ENCODE data around the gene TMEM37. TPM values are rescaled to one million over a fixed set of nuclear protein-coding genes. Genes with fewer than 3 reads are reported as not detected.
A peak's percentile ranks its signal among the peaks of the same experiment; 100 is the strongest.

TMEM37 gene
- polyA plus RNA-seq, 1 donor = 11.1 TPM

DNA sequence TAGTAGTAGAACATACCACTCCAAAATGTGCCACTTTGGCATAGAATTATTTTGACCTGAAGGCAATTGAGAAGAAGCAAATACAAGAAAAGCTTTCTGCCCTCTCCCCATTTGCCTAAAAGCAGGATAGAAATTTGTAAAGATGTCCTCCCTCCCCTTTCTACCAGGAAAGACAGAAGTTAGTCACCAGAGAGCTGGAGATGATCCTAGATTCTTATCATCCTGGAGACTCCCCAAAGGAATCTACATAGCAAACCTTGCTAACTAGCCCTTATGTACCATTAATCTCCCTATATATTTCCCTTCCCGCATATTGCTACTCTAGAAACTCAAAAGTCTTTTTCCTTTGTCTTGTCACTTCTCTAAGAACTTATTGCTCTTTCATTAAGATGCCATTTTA lies 12.6 kb upstream of the TMEM37 start:
- DNase-seq = no peak

DNA sequence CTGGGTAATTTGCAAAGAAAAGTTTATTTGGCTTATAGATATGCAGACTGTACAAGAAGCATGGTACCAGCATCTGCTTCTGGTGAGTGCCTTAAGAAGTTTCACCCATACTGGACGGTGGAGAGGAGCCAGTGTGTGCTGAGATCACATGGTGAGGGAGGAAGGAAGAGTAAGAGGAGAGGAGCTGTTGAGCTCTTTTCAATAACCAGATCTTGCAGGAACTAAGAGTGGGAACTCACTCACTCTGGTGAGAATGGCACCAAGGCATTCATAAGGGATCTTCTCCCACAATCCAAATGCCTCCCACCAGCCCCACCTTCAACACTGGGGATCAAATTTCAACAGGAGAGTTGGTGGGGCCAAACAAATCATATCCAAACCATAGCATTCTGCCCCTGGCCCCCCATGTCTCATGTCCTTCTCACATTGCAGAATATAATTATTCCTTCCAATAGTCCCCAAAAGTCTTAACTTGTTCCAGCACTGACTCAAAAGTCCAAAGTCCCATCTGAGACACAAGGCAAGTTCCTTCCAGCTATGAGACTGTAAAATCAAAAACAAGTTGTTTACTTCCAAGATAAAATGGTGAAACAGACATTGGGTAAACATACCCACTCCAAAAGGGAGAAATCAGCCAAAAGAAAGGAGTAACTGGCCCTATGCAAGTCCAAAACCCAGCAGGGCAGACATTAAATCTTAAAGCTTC lies 11.7 kb upstream of the TMEM37 start:
- no peak for DNase-seq

DNA sequence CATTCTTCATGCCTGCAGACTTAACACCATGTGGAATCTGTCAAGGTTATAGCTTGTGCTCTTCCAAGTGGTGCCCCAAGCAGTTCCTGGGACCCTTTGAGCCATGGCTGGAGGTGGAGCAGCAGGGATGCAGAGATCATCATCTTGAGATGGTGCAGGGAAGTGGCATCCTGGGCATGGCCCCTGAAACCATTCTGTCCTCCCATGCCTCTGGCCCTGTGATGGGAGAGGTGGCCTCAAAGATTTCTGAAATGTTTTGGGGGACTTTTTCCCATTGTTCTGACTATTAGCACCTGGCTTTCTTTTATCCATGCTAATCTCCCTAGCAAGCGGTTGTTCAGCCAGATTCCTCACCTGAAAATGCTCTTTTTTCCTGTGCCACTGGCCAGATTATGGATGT lies 10.3 kb upstream of the TMEM37 start:
- no peak for DNase-seq

- DNase-seq = no peak
These were observed 9.9 kb upstream of the TMEM37 start for GRCh38 chr2:119421741-119422140.

DNA sequence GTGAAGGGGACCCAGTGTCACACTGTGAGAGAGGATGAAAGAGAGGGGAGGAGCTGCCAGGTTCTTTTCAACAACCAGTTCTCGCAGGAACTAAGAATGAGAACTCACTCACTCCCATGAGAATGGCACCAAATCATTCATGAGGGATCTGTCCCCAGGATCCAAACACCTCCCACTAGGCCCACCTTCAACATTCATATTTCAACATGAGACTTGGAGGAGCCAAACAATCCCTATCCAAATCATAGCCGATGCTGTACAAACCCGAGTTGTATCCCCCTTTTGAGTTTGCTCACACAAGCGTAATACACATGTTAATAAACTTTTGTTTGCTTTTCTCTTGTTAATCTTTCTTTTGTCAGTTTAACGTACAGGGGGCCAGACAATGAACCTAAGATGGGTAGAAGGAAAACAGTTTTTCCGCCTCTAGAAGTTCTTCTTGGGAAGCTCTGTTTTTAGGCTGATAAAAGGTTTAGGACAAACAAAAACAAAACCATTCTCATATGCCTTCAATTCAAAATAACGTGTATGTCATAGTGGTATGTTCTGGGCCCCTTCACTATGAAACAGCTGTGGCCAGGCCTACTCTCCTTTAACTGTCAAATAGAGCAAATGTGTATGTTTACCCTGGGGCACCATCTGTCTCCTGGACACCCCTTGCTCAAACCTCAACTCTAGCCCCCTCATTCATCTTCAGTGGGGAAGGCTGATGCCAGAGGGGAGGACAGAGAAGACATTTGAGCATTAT lies 9.1 kb upstream of the TMEM37 start:
- DNase-seq = no peak

DNA sequence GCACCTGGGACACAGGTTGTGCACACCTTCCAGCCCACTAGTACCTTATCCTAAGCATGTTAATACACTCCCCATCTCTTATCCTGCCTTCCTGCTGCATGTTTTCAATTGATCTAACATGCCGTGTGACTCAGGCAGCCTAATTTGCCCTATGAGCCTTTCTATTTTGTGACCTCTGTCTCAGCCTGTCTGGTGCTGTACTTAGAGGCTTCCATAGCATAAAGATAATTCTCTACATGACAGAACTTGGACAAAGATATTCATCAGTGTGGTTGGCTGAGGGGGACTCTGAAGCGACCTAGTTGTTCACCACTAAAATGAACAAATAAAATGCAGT lies 8.6 kb upstream of the TMEM37 start:
- no peak for DNase-seq

- no peak for DNase-seq
These were observed 7.8 kb upstream of the TMEM37 start for GRCh38 chr2:119423811-119424210.

GRCh38 chr2:119424284-119425118 lies 7.2 kb upstream of the TMEM37 start:
- no peak for DNase-seq

- DNase-seq = no peak
These were observed 6.6 kb upstream of the TMEM37 start for GRCh38 chr2:119425119-119425405.

GRCh38 chr2:119425620-119426395 lies 5.8 kb upstream of the TMEM37 start:
- no peak for DNase-seq

DNA sequence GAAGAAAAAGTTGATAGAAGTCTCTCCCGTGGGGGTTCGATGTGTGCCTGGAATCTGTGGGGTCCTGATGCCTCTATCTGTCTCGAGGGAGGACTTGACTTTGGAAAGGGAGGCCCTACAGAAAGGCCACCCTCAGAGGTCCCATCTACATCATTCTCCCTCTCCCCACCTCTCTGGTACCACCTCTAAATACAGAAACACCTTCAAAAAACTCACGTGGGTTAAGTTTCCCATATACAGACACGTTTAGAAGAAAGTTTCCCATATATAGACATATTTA lies 5.3 kb upstream of the TMEM37 start:
- DNase-seq = no peak

DNA sequence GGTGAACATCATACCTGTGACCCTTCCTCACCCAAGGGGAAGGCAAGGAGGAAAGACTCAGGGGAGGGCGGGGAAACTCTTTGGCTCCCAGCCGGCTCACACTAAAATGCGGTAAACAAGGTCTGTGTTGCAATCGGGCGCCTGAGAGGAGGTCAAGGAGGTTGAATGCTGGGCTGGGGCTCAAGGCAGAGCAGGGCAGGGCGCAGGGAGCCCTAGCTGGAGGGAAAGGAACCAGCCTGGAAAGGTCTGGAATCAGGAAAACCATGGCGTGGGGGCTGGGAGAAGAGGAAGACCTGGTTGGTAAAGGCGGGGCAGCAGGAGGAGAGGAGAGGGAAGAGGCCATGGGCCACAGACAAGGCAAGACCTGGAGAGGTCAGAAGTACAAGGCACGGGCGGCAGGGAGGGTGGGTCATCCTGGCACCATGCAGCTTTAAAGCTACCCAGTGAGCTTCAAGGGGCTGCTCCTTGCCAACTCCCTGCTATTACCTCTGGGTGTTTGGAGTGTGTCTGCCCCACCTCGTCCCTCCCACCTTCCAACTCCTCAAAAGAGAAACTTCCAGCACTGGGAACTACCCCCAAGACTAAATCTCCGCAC lies 4.8 kb upstream of the TMEM37 start:
- no peak for DNase-seq

- DNase-seq = no peak
These were observed 3.9 kb upstream of the TMEM37 start for GRCh38 chr2:119427756-119428155.

- no peak for DNase-seq
These were observed 3.0 kb upstream of the TMEM37 start for GRCh38 chr2:119428488-119429224.

- DNase-seq = peak; percentile 29
These were observed 2.3 kb upstream of the TMEM37 start for GRCh38 chr2:119429225-119429981.

GRCh38 chr2:119430023-119430498 lies 1.6 kb upstream of the TMEM37 start:
- no peak for DNase-seq

DNA sequence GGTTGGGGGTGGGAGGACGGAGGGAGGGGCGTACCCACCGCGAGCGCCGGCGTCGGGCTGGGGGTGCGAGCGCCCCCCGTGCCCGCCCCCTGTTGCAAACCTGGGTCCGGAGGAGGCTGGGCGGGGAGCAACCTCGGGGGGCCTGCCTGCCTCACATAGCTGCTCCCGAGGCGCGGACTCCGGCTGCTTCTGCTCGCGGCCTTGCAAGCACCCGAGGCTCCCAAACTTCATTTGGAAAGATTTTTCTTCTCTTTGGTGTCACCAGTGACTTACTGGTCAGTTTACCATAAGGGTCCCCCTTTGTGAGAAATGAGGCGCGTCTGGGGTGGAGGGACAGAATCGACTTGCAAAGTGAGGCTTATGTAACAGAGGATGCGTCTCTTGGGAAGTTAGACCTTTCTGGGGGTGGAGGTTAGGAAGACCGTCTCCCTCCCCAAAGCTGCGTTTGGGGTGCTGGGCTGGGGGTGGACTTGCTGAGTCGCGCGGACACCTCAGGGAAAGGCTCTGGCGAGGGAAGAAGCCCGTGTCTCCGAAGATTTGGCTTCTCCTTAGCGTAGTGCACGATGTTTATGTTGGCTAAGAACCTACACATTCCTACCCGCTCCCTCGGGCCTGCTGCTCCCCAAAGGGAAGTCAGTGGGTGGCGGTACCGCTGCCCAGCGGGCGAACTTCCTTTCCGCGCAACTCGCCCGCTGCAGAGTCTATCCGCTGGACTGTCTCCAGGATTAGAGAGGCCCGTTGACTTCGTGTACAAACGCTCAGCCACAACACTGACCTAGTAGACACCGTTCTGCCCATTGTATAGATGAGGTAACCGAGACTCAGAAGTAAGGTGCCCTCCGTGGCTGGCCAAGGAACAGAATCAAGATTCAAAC lies 559 bp downstream of the TMEM37 start:
- DNase-seq = peak; percentile 23

- no peak for DNase-seq
These were observed 1.3 kb downstream of the TMEM37 start for GRCh38 chr2:119432851-119433522.

- no peak for DNase-seq
These were observed 2.1 kb downstream of the TMEM37 start for GRCh38 chr2:119433636-119434327.
